HG02870 (cell line): Measurements from ENCODE around the gene UBE2G1.
A peak's percentile ranks its signal among the peaks of the same experiment; 100 is the strongest.
"Not testable (repeated sequence)": the region's sequence is repeated elsewhere in the genome, so short reads cannot be mapped to it uniquely, and the experiment has no call there.

Experiments
- ATAC-seq: cut with Tn5 transposase; IDR thresholded peaks from one replicate; pipeline ENCODE4 v1.9.1; 2021; ENCODE audit warnings: mild to moderate bottlenecking, moderate library complexity; ENCODE audit not compliant: unreplicated experiment

UBE2G1 gene, protein sequence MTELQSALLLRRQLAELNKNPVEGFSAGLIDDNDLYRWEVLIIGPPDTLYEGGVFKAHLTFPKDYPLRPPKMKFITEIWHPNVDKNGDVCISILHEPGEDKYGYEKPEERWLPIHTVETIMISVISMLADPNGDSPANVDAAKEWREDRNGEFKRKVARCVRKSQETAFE

DNA sequence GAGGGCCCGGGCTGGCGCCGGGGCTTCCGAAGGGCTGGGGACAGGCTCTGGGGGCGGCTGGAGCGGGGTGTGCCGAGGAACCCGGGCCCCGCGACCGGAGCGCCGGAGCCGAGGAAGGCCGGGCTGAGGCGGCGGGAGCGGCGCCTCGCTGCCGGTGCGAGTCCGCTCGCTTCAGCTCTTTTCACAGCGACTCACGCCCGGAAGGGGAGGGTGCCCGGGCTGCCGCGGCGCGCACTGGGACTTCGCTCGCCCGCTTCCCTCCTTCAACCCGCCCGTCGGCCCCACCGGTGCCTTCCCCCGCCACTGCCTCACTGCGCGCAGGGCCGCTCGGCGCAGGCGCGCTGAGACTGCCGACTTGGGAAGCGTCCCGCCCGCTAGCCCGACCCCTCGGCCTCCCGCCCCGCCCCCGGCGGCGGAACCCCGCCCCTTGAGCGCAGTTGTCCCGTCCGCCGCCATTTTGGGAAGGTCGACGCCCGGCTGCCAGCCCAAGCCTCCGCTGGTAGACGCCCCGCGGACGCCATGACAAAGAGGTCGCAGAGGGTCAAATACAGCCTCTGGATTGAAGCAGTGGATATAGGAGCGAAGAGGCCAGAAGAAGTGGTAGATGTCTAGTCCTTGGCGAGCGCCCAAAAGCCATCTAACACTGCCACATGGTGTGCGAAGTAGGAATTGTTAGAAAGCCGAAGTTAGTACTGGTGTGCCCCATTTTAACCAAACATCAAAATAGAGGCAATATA is at the start of gene UBE2G1:
UBE2G1 (minus strand) TSS at position 349 of the 737 bp plus-strand sequence. CDS start 359 bp downstream, outside the sequence.
- peak; percentile 68 for ATAC-seq

- no peak for ATAC-seq
These were observed 46.7 kb upstream of the UBE2G1 start for GRCh38 chr17:4412933-4413831.

- no peak for ATAC-seq
These were observed 44.7 kb upstream of the UBE2G1 start for GRCh38 chr17:4411201-4411600.

DNA sequence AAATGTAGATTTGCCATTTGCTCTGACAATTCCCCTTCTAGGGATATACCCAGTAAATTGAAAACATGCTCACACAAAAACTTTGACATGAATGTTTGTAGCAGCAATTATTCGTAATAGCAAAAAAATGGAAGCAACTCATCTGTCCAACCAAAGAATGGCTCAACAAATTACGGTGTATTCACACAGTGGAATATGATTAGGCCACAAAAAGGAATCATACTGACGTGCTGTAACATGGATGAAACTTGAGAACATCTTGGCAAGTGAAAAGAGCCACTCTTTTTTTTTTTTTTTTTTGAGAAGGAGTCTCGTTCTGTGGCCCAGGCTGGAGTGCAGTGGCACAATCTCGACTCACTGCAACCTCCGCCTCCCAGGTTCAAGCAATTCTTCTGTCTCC is 43.2 kb upstream of the UBE2G1 start:
- ATAC-seq: no peak

GRCh38 chr17:4407851-4408250 is 41.4 kb upstream of the UBE2G1 start:
- no peak for ATAC-seq

DNA sequence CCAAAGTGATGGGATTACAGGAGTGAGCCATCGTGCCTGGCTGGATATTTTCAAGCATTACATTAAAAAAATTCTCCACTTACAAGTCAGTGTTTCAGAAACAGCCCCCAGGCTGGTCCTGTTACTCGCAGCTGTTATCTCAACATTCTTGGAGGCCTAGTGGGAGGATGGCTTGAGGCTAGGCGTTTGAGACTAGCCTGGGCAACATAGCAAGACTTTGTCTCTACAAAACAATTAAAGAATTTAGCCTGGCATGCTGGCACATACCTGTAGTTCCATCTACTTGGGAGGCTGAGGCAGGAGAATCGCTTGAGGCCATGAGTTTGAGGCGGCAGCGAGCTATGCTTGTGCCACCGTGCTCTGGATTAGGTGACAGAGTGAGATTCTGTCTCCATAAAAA is 40.7 kb upstream of the UBE2G1 start:
- no peak for ATAC-seq

DNA sequence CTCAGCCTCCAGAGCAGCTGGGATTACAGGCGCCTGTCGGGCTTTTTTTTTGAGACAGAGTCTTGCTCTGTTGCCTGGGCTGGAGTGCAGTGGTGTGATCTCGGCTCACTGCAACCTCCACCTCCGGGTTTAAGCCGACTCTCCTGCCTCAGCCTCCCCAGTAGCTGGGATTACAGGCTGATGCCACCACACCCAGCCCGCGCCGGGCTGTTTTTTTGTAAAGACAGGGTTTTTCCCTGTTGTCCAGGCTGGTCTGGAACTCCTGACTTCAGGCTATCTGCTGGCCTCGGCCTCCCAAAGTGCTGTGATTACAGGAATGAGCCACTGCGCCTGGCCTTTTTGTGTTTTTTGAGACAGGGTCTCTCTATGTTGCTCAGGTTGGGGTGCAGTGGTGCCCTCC is 39.9 kb upstream of the UBE2G1 start:
- no peak for ATAC-seq

GRCh38 chr17:4405699-4406098 is 39.2 kb upstream of the UBE2G1 start:
- ATAC-seq: no peak

DNA sequence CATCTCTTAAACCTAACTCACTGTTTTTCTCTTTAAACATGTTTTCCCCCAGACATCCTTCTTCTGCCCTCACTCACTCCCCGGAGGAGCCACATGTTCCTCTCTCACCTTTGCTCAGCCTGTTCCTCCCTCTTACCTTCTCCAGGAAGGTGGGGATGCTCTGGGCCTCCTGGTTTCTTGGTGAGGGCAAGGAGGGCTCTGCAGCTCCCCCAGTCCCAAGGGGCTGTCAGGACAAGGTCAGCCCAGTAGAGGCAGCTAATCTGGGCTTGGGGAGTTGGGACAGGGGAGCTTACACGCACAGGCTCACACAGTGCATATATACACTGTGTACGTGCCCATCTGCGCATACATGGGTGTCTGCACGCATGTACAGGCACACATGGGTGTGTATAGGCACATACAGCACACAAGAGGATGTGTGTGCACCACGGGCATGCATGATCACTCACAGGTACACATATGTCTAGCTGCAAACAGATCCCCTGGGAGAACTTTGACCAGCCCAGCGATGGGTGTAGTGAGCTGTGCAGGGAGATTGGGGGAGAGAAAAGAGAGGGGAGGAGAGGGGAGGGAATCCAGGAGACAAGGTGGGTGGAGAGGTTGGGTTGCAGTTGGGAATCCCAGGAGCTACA is 38.7 kb upstream of the UBE2G1 start:
- ATAC-seq: no peak

- ATAC-seq: no peak
These were observed 31.4 kb upstream of the UBE2G1 start for GRCh38 chr17:4397840-4398239.

GRCh38 chr17:4395111-4395478 is 28.6 kb upstream of the UBE2G1 start:
- ATAC-seq: no peak

- no peak for ATAC-seq
These were observed 28.0 kb upstream of the UBE2G1 start for GRCh38 chr17:4394208-4395110.

GRCh38 chr17:4393806-4394205 is 27.3 kb upstream of the UBE2G1 start:
- ATAC-seq: no peak

- no peak for ATAC-seq
These were observed 22.6 kb upstream of the UBE2G1 start for GRCh38 chr17:4389079-4389478.

- no peak for ATAC-seq
These were observed 20.7 kb upstream of the UBE2G1 start for GRCh38 chr17:4387137-4387536.

DNA sequence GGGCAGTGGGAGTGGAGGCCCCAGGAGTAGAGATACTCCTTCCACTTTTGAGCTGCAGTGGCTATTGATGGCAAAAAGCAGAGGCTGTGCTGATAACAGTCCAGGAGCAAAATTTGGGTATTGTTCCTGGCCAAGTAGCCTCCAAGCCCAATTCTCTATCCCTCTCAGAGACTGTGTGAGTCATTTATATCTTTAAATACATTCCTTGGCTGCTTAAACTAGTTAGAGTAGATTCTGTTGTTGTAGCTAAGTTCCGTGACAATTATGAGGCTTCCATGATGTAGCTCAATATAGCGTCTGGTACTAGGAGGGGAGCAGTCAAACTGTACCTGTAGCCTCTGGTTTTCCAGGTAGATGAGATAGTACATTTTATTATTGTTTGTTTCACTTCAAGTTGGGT is 19.9 kb upstream of the UBE2G1 start:
- no peak for ATAC-seq

DNA sequence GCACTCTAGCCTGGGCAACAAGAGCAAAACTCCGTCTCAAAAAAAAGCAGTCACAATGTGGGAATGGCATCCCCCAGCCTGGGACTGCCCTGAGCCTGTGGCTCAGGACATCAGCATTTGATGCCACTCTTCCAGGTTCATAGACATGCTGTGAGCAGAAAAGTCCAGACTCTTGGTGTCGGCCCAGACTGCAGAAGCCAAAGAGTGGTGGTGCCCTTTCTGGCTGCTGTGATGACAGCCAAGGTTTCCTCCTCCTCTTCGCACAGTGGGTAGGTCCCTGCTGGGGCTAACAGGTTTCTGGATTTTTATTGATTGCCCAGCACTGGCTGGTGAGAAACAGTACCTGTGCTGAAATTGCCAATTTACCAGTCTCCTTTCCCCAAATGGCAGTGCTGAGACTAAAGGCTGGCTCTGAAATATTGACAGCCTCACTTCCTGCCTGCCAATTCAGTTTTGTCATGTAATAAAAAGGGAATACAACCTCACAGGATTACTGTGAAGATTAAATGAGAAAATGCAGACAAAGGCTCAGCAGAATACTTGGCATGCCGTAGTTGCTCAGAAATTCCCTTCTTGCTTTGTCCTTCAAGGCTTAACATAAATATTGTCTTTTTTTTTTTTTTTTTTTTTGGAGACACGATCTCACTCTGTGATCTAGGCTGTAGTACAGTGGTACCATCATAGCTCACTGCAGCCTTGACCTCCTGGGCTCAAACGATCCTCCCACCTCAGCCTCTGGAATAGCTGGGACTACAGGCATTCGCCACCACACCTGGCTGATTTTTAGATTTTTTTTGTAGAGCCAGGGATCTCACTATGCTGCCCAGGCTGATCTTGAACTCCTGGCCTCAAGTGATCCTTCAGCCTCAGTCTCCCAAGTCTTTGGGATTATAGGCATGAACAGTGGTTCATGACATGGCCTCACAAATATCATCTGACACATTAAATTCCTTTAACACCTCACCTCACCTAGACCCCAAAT is 15.5 kb upstream of the UBE2G1 start:
- no peak for ATAC-seq

DNA sequence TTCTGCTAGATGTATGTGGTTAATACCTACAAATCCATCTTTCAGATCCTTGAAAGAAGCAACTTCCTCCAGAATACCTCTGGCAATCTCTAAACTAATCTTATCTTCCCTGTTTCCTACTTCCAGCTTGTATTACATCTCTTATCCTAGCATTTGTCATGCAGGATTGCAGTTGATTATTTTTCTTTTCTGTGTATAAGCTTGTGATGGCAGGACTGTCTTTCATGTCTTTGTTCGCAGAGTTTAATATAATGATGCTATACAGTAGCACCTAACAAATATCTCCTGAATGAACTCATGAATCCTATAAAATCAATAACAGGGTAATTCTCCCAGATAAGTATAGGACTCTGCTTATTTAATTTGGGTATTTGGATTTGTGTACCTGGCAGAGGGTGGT is 12.2 kb upstream of the UBE2G1 start:
- no peak for ATAC-seq

GRCh38 chr17:4377247-4377646 is 10.8 kb upstream of the UBE2G1 start:
- not testable (repeated sequence) for ATAC-seq
